Neural crest cell (in vitro differentiated cells): ENCODE results near the gene RUVBL1. TPM values are rescaled to one million over a fixed set of nuclear protein-coding genes. Genes with fewer than 3 reads are reported as not detected.
A peak's percentile ranks its signal among the peaks of the same experiment; 100 is the strongest.

Experiments
- DNase-seq: peaks from one replicate; pipeline ENCODE4 v3.0.0; 2021; ENCODE audit warnings: low read depth, mixed read lengths, low spot score
- H3K27ac Mint-ChIP-seq: one replicate; pipeline ENCODE4 v1.8.0; 2021; ENCODE audit warnings: mild to moderate bottlenecking, mixed read lengths; ENCODE audit not compliant: unreplicated experiment
- H3K27me3 Mint-ChIP-seq: 2 replicates; pipeline ENCODE4 v1.8.0; 2021; ENCODE audit warnings: low read depth, mild to moderate bottlenecking, mixed read lengths
- H3K36me3 Mint-ChIP-seq: 2 replicates; pipeline ENCODE4 v1.8.0; 2021; ENCODE audit warnings: low read depth, mild to moderate bottlenecking, mixed read lengths
- H3K4me1 Mint-ChIP-seq: 2 replicates; pipeline ENCODE4 v1.8.0; 2021; ENCODE audit warnings: mixed read lengths
- H3K4me3 Mint-ChIP-seq: one replicate; pipeline ENCODE4 v1.8.0; 2021; ENCODE audit warnings: mild to moderate bottlenecking, mixed read lengths
- H3K9me3 Mint-ChIP-seq: 2 replicates; pipeline ENCODE4 v1.8.0; 2021; ENCODE audit warnings: mixed read lengths
- CTCF ChIP-seq: fragments of 200-600 bp; sonication (generic); conservative IDR thresholded peaks from 2 replicates; pipeline ENCODE4 v1.5.0; 2021; ENCODE audit warnings: antibody characterized with exemption, mild to moderate bottlenecking
- total RNA-seq: library from RNA; stranded (reverse); gene quantifications from 2 replicates; pipeline ENCODE4 v1.2.1, GENCODE V29; 2021

The RUVBL1 gene
- total RNA-seq, 1 donor from 2014 or later = 93.1 TPM

GRCh38 chr3:128070898-128071591 is 52.6 kb downstream of the RUVBL1 start:
- H3K4me3 Mint-ChIP-seq = no peak overlapping the region
- DNase-seq = no peak
- H3K9me3 Mint-ChIP-seq = no peaks in the 10 kb centered on the region
- no peak for TF ChIP-seq CTCF
- peaks cover 10% of the 10 kb centered on the region for H3K36me3 Mint-ChIP-seq
- H3K27ac Mint-ChIP-seq = peak overlapping the region; percentile 81
- H3K27me3 Mint-ChIP-seq = peaks cover 7% of the 10 kb centered on the region
- H3K4me1 Mint-ChIP-seq = peaks cover 9% of the 10 kb centered on the region

- Mint-ChIP-seq H3K4me1 (no peaks in the 10 kb centered on the region), H3K4me3 (no peak overlapping the region), H3K36me3 (peaks cover 19% of the 10 kb centered on the region), H3K27ac (no peak overlapping the region), H3K9me3 (no peaks in the 10 kb centered on the region), H3K27me3 (no peaks in the 10 kb centered on the region)
- DNase-seq = no peak
- TF ChIP-seq CTCF = no peak
These were observed 54.3 kb downstream of the RUVBL1 start for GRCh38 chr3:128069271-128069670.

- peak; percentile 66 for TF ChIP-seq CTCF
- peak; percentile 44 for DNase-seq
- Mint-ChIP-seq H3K27ac (no peak overlapping the region), H3K9me3 (no peaks in the 10 kb centered on the region), H3K27me3 (no peaks in the 10 kb centered on the region), H3K4me3 (peak overlapping the region; percentile 50), H3K4me1 (no peaks in the 10 kb centered on the region), H3K36me3 (peaks cover 19% of the 10 kb centered on the region)
These were observed 55.4 kb downstream of the RUVBL1 start for GRCh38 chr3:128068156-128068620.

GRCh38 chr3:128067489-128067888 is 56.1 kb downstream of the RUVBL1 start:
- Mint-ChIP-seq H3K27ac (no peak overlapping the region), H3K4me1 (no peaks in the 10 kb centered on the region), H3K27me3 (no peaks in the 10 kb centered on the region), H3K4me3 (no peak overlapping the region), H3K9me3 (no peaks in the 10 kb centered on the region), H3K36me3 (peaks cover 22% of the 10 kb centered on the region)
- DNase-seq = no peak
- TF ChIP-seq CTCF = no peak

- H3K36me3 Mint-ChIP-seq = peaks cover 29% of the 10 kb centered on the region
- H3K9me3 Mint-ChIP-seq = no peaks in the 10 kb centered on the region
- no peak overlapping the region for H3K27ac Mint-ChIP-seq
- no peak for DNase-seq
- TF ChIP-seq CTCF = no peak
- no peaks in the 10 kb centered on the region for H3K27me3 Mint-ChIP-seq
- H3K4me3 Mint-ChIP-seq = no peak overlapping the region
- H3K4me1 Mint-ChIP-seq = no peaks in the 10 kb centered on the region
These were observed 56.9 kb downstream of the RUVBL1 start for GRCh38 chr3:128066676-128067075.
